Measurements from ENCODE around the gene SEMG1. TPM values are rescaled to one million over a fixed set of nuclear protein-coding genes. Genes with fewer than 3 reads are reported as not detected.

Gene SEMG1
- total RNA-seq, 1 donor from 2014 or later, result not detected

DNA sequence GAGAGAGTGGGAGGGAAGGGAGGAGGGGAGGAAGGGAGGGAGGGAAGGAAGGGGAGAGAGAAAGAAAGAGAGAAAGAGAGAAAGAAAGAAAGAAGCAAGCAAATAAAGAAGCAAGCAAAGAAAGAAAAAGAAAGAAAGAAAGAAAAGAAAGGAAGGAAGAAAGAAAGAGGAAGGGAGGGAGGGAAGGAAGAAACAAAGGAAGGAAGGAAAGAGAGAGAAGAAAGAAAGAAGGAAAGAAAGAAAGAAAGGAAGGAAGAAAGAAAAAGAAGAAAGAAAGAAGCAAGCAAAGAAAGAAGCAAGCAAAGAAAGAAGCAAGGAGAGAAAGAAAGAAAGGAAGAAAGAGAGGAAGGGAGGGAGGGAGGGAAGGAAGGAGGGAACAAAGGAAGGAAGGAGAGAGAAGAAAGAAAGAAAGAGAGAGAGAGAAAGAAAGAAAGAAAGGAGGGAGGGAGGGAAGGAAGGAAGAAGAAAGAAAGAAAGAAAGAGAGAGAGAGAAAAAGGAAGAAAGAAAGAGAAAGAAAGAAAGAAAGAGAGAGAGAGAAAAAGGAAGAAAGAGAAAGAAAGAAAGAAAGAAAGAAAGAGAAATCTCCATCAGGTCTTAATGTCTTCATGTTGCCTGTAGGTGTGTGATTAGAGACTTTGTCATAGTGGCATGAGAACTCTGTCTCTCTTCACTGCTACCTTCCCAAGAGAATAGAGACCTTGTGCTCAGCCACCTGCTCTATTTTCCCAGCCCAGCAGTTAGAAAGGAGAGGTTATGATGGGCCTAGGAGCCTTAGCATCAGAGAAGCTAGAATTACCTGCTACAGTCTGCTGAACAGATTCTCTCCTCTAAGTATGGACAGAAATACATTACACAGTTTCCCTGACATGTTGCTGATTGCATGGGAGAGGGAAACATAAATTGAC lies 5.0 kb downstream of the SEMG1 start:
- DNase-seq (ENCODE audit: low read depth), result no peak
- Histone ChIP-seq H3K4me3 (ENCODE audit: low read depth, low read length) (no peak overlapping the region), H3K27me3 (ENCODE audit: control insufficient read depth, insufficient read depth, low read length) (peaks cover 4% of the 10 kb centered on the region), H3K36me3 (ENCODE audit: control insufficient read depth, insufficient read depth, low read length) (no peaks in the 10 kb centered on the region)
- no peak for TF ChIP-seq CTCF (IDR thresholded peaks at IDR 0.05; ENCODE audit: insufficient read depth, low read length, poor library complexity, severe bottlenecking)

DNA sequence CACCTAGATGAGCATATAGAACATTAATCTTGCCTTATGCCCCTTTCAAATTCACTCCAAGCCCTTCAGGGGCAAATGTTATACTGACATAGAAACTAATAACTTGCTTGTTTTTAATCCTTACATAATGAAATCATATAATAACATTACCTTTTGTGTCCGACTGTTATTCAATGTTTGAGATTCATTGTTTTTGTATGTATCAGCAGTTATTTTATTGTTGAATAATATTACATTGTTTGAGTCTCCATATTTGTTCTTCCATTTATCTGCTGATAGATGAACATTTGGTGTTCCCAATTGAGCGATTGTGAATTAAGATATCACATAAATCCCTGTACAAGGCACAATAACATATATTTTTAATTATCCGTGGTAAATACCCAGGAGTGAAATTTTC lies 6.0 kb downstream of the SEMG1 start:
- no peak for TF ChIP-seq CTCF (IDR thresholded peaks at IDR 0.05; ENCODE audit: insufficient read depth, low read length, poor library complexity, severe bottlenecking)
- H3K4me3 ChIP-seq (ENCODE audit: low read depth, low read length), result no peak overlapping the region
- no peak for DNase-seq (ENCODE audit: low read depth)
- peaks cover 4% of the 10 kb centered on the region for H3K27me3 ChIP-seq (ENCODE audit: control insufficient read depth, insufficient read depth, low read length)
- no peaks in the 10 kb centered on the region for H3K36me3 ChIP-seq (ENCODE audit: control insufficient read depth, insufficient read depth, low read length)

GRCh38 chr20:45218124-45218523 lies 11.3 kb downstream of the SEMG1 start:
- H3K36me3 ChIP-seq (ENCODE audit: control insufficient read depth, insufficient read depth, low read length), result no peaks in the 10 kb centered on the region
- DNase-seq (ENCODE audit: low read depth), result no peak

GRCh38 chr20:45218636-45219035 lies 11.8 kb downstream of the SEMG1 start:
- Histone ChIP-seq H3K4me3 (ENCODE audit: low read depth, low read length) (no peak overlapping the region), H3K36me3 (ENCODE audit: control insufficient read depth, insufficient read depth, low read length) (no peaks in the 10 kb centered on the region), H3K27me3 (ENCODE audit: control insufficient read depth, insufficient read depth, low read length) (no peaks in the 10 kb centered on the region)
- no peak for DNase-seq (ENCODE audit: low read depth)
- TF ChIP-seq CTCF (IDR thresholded peaks at IDR 0.05; ENCODE audit: insufficient read depth, low read length, poor library complexity, severe bottlenecking), result no peak

More at GRCh38 chr20:45218124-45218523, 11.3 kb downstream of the SEMG1 start:
- Histone ChIP-seq H3K27me3 (ENCODE audit: control insufficient read depth, insufficient read depth, low read length) (no peaks in the 10 kb centered on the region), H3K4me3 (ENCODE audit: low read depth, low read length) (no peak overlapping the region)
- no peak for TF ChIP-seq CTCF (IDR thresholded peaks at IDR 0.05; ENCODE audit: insufficient read depth, low read length, poor library complexity, severe bottlenecking)

DNA sequence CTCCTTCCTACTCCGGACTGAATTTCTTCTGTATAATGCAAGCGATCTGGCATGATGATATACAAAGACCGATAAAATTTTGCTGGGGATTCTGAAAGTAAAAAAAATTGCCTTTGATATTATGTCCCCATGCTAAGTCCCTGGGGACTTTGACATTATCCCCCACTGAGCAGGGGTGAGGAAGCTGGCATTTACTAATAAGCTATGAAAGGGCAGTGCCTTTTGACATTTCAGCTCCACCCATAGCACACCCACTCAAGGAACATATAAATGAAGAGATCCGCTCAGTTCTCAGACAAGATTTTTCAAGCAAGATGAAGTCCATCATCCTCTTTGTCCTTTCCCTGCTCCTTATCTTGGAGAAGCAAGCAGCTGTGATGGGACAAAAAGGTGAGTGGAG lies 14.2 kb downstream of the SEMG1 start, which contains the start of gene SEMG2:
Gene SEMG2, plus strand, starts transcription at position 298 of the 400 bp plus-strand sequence. Its CDS starts 17 bp downstream, at position 315.
- Histone ChIP-seq H3K27me3 (ENCODE audit: control insufficient read depth, insufficient read depth, low read length) (peaks cover 2% of the 10 kb centered on the region), H3K36me3 (ENCODE audit: control insufficient read depth, insufficient read depth, low read length) (no peaks in the 10 kb centered on the region), H3K4me3 (ENCODE audit: low read depth, low read length) (no peak within 1 kb of the TSS)
- no peak for TF ChIP-seq CTCF (IDR thresholded peaks at IDR 0.05; ENCODE audit: insufficient read depth, low read length, poor library complexity, severe bottlenecking)
- DNase-seq (ENCODE audit: low read depth), result no peak

All from kidney epithelial cell (primary cell).